ENCODE results near the gene PPIA.
A peak's percentile ranks its signal among the peaks of the same experiment; 100 is the strongest.
"Not testable (repeated sequence)": the region's sequence is repeated elsewhere in the genome, so short reads cannot be mapped to it uniquely, and the experiment has no call there.

PPIA gene

GRCh38 chr7:44843440-44843839, 47.0 kb downstream of the PPIA start:
- not testable (repeated sequence) for DNase-seq

DNA sequence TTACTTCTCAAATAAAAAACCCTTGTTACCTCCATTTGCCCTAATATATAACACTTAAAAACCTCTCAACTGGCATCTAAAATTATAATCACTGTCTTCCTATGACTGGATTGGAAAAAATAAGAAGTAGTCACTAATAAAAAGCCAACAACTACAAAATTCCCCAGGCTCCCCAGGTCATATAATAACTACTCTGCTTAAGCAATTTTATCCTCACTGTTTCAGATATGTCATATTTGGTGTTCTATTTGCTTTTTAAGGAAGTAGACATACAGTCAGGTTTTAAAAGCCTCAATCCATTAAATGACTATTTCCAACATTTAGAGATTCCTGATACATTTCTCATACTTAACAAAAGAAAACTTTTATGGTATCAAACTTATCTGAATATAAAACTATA, 49.0 kb downstream of the PPIA start:
- no peak for DNase-seq

DNA sequence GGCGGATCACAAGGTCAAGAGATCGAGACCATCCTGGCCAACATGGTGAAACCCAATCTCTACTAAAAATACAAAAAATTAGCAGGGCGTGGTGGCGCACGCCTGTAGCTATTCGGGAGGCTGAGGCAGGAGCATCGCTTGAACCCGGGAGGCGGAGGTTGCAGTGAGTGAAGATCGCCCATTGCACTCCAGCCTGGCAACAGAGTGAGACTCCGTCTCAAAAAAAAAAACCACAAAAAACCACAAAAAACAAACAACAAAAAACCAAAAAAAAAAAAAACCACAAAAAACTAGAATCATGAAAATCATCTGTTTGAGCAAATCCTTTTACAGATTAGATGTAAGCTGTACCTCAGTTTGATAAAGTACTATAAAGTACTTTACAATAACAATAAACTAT, 49.9 kb downstream of the PPIA start:
- DNase-seq: not testable (repeated sequence)

DNA sequence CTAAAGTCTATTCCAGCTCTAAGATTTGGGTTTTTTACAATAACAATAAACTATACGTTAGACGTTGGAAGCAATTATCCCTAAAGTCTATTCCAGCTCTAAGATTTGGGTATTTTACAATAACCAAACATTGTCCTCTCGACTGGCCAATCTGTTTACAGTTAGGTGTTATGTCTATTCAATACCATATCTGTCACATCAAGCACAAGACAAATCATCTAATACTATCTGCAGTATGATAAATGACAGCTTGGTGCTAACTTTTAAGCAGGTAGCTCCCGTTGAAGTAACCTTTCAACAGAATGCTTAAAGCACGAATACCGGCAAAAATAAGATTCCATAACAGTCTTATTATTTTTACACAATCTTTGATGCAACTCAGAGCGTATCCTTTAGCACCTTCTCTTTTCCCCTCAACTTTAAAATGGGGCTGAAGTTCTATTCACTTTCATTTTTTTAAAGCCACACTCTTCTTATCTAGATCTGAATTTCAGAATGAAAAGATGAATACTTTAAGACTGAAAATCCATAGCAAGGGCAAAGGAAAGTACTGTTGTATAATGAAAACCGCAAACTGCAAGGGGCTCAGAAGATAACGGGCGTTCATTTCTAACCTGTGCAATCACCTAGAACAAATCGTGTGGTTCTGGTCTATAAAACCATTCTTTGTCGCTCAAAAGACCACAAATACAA, 50.5 kb downstream of the PPIA start:
- DNase-seq: no peak

DNA sequence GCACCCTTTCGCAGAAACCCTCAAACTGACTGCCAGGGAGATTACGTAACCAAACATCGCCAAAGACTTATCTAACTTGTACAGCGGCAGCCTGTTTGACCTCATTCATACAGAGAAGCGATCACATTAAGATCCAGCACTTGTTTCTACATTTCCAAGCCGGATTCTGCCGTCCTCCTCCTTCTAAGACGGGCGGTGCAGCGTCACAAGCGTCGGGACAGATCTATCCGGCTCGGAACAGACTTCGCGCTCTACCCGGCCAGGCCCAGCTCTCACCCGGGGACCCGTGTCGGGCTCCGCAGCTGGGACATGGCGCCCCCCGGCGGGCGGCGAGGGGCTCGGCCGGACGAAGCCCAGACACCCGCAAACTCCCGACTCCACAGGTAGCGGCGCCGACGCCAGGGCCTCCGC, 51.0 kb downstream of the PPIA start:
- no peak for DNase-seq

- peak; percentile 75 for DNase-seq
Measured at GRCh38 chr7:44847920-44848634, 51.6 kb downstream of the PPIA start, which contains the start of gene H2AZ2. Gene H2AZ2, minus strand, starts transcription at chr7:44848087. Its CDS starts 116 bp downstream, at chr7:44847971.

DNA sequence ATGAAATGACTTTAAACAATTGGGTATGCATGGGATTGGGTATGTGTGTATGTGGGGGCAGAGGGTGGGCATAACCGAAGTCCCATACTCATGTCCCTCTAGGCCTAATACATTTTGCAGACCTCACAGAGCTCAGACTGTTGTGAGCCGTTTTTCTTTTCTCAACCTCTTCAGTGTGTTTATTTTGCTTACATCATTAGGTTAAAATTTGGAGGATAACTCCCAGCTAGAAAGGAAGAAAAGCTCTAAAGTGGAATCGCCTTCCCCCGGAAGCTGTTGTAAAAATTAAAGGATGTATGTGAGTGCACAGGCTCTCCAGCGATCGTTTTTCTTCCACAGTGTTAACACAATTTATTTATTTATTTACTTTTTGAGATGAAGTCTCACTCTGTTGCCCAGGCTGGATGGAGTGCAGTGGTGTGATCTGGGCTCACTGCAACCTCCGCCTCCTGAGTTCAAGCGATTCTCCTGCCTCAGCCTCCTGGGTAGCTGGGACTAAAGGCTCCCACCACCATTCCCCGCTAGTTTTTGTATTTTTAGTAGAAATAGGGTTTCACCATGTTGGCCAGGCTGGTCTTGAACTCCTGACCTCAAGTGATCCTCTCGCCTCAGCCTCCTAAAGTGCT, 52.9 kb downstream of the PPIA start:
- DNase-seq: no peak

- DNase-seq: no peak
Measured at GRCh38 chr7:44849885-44850544, 53.5 kb downstream of the PPIA start.

DNA sequence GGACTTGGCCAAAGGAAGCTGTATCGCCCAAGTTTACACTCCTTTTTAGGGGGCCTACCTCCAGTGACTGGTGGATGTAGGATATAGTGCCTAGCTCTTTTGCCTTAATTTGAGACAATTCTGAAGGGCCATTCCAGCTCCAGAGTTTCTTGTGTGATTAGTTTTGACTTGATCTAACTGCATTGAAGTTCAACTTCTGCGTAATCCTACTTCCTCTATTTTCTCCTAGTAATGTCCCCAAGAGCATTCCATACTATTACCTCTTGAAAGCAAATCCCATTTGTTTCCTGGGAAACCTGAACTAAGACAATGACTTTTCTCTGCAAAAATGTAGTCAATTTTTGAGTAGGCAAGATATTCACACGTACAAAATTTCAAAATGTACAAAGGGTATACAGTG, 56.1 kb downstream of the PPIA start:
- DNase-seq: no peak
